Endothelial cell of umbilical vein (primary cell): ENCODE measurements around the gene RAPGEF4. TPM values are rescaled to one million over a fixed set of nuclear protein-coding genes. Genes with fewer than 3 reads are reported as not detected.

Source experiments
- BruUV-seq: library from RNA; stranded (reverse); fragments of 400-500 nt; replicated peaks from 2 replicates; lab custom pipeline; 2021; lab: Mats Ljungman, UMichigan
- CTCF ChIA-PET: fragments of 300-600, 350-600 bp; sonication (Branson Sonifier 250); formaldehyde crosslinking; loops from one replicate; lab custom pipeline; 2021; ENCODE audit warnings: antibody characterized with exemption, inconsistent platforms; lab: Charles Lee
- POLR2A ChIA-PET: fragments of 300-600, 350-600 bp; sonication (Branson Sonifier 250); formaldehyde crosslinking; loops from one replicate; lab custom pipeline; 2021; ENCODE audit warnings: antibody characterized with exemption, inconsistent platforms; lab: Charles Lee
- DNase-seq: peaks from one replicate; pipeline ENCODE4 v3.0.0-alpha.2; 2011; ENCODE audit warnings: low read depth, low spot score
- FAIRE-seq: peaks from 2 replicates; lab custom pipeline; 2011; peaks lifted over from hg19 to GRCh38; lab: Jason Lieb, UNC
- H2AFZ ChIP-seq: 2 replicates; pipeline ENCODE4 v1.6.0; 2012; ENCODE audit warnings: low read depth, low read length, control low read depth, inconsistent platforms
- H3K27ac ChIP-seq: 2 replicates; pipeline ENCODE4 v1.5.1; 2011; ENCODE audit warnings: low read depth, mild to moderate bottlenecking, control low read depth, low read length, moderate library complexity; ENCODE audit not compliant: insufficient read depth
- H3K27me3 ChIP-seq, 2 experiments: 2 replicates each; pipeline versions ENCODE4 v1.6.0 to v1.6.1; 2011; ENCODE audit warnings: low read length in 2 of 2, mixed read lengths in 1 of 2; ENCODE audit not compliant: control insufficient read depth in 2 of 2, insufficient read depth in 2 of 2
- H3K36me3 ChIP-seq, 2 experiments: 2 replicates in 1 of 2; 3 replicates in 1 of 2; pipeline ENCODE4 v1.5.1; 2011; ENCODE audit warnings: low read length in 2 of 2, mild to moderate bottlenecking in 1 of 2, moderate library complexity in 1 of 2; ENCODE audit not compliant: control insufficient read depth in 2 of 2, insufficient read depth in 2 of 2; ENCODE audit errors: extremely low read depth in 1 of 2
- H3K4me1 ChIP-seq: 3 replicates; pipeline ENCODE4 v1.5.1; 2011; ENCODE audit warnings: mild to moderate bottlenecking, low read length; ENCODE audit not compliant: control insufficient read depth, insufficient read depth; ENCODE audit errors: extremely low read depth
- H3K4me2 ChIP-seq: 2 replicates; pipeline ENCODE4 v1.6.1; 2011; ENCODE audit warnings: low read length, control low read depth, mixed read lengths; ENCODE audit not compliant: insufficient read depth
- H3K4me3 ChIP-seq, 3 experiments: fragments of 200-600 bp in 1 of 3; sonication (generic), shearing (Covaris generic) in 1 of 3; replicated peaks in 1 of 3; 2 replicates each; pipeline ENCODE4 v1.5.1; 2011 to 2016; ENCODE audit warnings: control low read depth in 3 of 3, low read length in 3 of 3, mild to moderate bottlenecking in 2 of 3, inconsistent platforms in 1 of 3, low read depth in 1 of 3, moderate library complexity in 1 of 3; ENCODE audit not compliant: insufficient read depth in 1 of 3
- H3K79me2 ChIP-seq: 2 replicates; pipeline ENCODE4 v1.6.0; 2012; ENCODE audit warnings: low read length, inconsistent platforms; ENCODE audit not compliant: control insufficient read depth, insufficient read depth
- H3K9ac ChIP-seq: replicated peaks from 2 replicates; pipeline ENCODE3; 2011; ENCODE audit warnings: low read length, control low read depth; ENCODE audit not compliant: insufficient read depth; ENCODE audit errors: extremely low read depth
- H3K9me1 ChIP-seq: replicated peaks from 3 replicates; pipeline ENCODE4 v1.6.0; 2011; ENCODE audit warnings: mild to moderate bottlenecking, low read length; ENCODE audit not compliant: control insufficient read depth, insufficient read depth; ENCODE audit errors: extremely low read depth
- H3K9me3 ChIP-seq: replicated peaks from 2 replicates; pipeline ENCODE4 v1.5.1; 2012; ENCODE audit warnings: low read length, inconsistent platforms; ENCODE audit not compliant: control insufficient read depth, insufficient read depth
- H4K20me1 ChIP-seq: replicated peaks from 2 replicates; pipeline ENCODE3; 2011; ENCODE audit warnings: mild to moderate bottlenecking, low read length; ENCODE audit not compliant: control insufficient read depth, insufficient read depth; ENCODE audit errors: extremely low read depth
- CTCF ChIP-seq, 2 donors: IDR thresholded peaks; 1 replicate in 1 of 2; 2 replicates in 1 of 2; pipeline ENCODE4 v1.5.1; 2011; ENCODE audit warnings: low read length in 2 of 2, mild to moderate bottlenecking in 2 of 2, moderate library complexity in 2 of 2, control low read depth in 1 of 2, inconsistent platforms in 1 of 2, low read depth in 1 of 2; ENCODE audit not compliant: insufficient read depth in 1 of 2; ENCODE audit errors: extremely low read depth in 1 of 2
- EZH2 ChIP-seq: IDR thresholded peaks from 2 replicates; pipeline ENCODE4 v1.6.1; 2012; ENCODE audit warnings: borderline replicate concordance, low read depth, mild to moderate bottlenecking, moderate library complexity, low read length, inconsistent platforms; ENCODE audit not compliant: severe bottlenecking
- FOS ChIP-seq: IDR thresholded peaks from 2 replicates; pipeline ENCODE4 v1.6.1; 2011; ENCODE audit warnings: mild to moderate bottlenecking, low read length, moderate library complexity, borderline replicate concordance; ENCODE audit not compliant: insufficient read depth
- GATA2 ChIP-seq: IDR thresholded peaks from 2 replicates; pipeline ENCODE4 v1.7.0; 2011; ENCODE audit warnings: low read depth, mild to moderate bottlenecking, moderate library complexity, mixed read lengths, low read length; ENCODE audit not compliant: insufficient read length, insufficient read depth
- JUN ChIP-seq: IDR thresholded peaks from 2 replicates; pipeline ENCODE4 v1.6.1; 2011; ENCODE audit warnings: borderline replicate concordance, low read depth; ENCODE audit not compliant: insufficient read length, insufficient read depth
- MYC ChIP-seq: IDR thresholded peaks from one replicate; pipeline ENCODE4 v1.6.1; 2011; ENCODE audit warnings: mild to moderate bottlenecking, low read depth, low read length
- POLR2A ChIP-seq: IDR thresholded peaks from 2 replicates; pipeline ENCODE4 v1.6.1; 2012; ENCODE audit warnings: low read depth, mild to moderate bottlenecking, control low read depth, low read length
- POLR2AphosphoS5 ChIP-seq: IDR thresholded peaks from 2 replicates; pipeline ENCODE4 v1.6.1; 2012; ENCODE audit warnings: low read depth, mild to moderate bottlenecking, control low read depth, low read length, moderate library complexity; ENCODE audit not compliant: insufficient read depth
- dilution Hi-C: fragments of 300-500 bp; cut with MboI; formaldehyde crosslinking; loops from one replicate; pipeline ENCODE4 v1.15.0; 2019; ENCODE audit warnings: low sequenced_read_pairs; ENCODE audit not compliant: extremely low pct_ligation_motif_present
- intact Hi-C: fragments of 100-400 bp; cut with micrococcal nuclease; formaldehyde crosslinking; loops from one replicate; pipeline ENCODE4 v1.10.0; 2022
- polyA plus RNA-seq, 4 experiments: library from polyadenylated mRNA; depleted of rRNA in 3 of 4; stranded (reverse) in 3 of 4; unstranded in 1 of 4; fragments of >200 nt; gene quantifications; 2 replicates each; pipeline versions ENCODE4 v1.2.1 to v1.2.3, GENCODE V29; 2011 to 2012; ENCODE audit warnings: missing spikeins in 1 of 4
- total RNA-seq: library from RNA; stranded (reverse); gene quantifications from 2 replicates; pipeline ENCODE4 v1.2.3, GENCODE V29; 2021
- TF ChIP-seq, protein P1 (sequence below): IDR thresholded peaks from 2 replicates; pipeline ENCODE4 v1.6.1; 2011; ENCODE audit not compliant: insufficient read depth, insufficient read length

The RAPGEF4 gene
- total and polyA plus RNA-seq, 2 donors (not counting 3 experiments of a cell fraction or from before 2014, with no cell fraction given): 7.2 to 9.2 TPM

GRCh38 chr2:173016451-173016850 lies 280.8 kb downstream of the RAPGEF4 start:
- no peaks in the 10 kb centered on the region for H3K9me3 ChIP-seq
- intact Hi-C loops: no loop called here
- FAIRE-seq (no peak), DNase-seq (no peak)
- dilution Hi-C loops: loop anchor here (25.0 kb wide), 1 partner anchor 196 kb away; no protein-coding TSS in a partner anchor
- H3K9me1 ChIP-seq: no peaks in the 10 kb centered on the region
- no peaks in the 10 kb centered on the region for H3K4me1 ChIP-seq
- H3K27ac ChIP-seq: no peak overlapping the region
- H3K79me2 ChIP-seq: no peaks in the 10 kb centered on the region
- no peak overlapping the region for H2AFZ ChIP-seq
- no peak overlapping the region for H3K9ac ChIP-seq
- H4K20me1 ChIP-seq: no peaks in the 10 kb centered on the region
- H3K27me3 ChIP-seq: no peaks in the 10 kb centered on the region
- POLR2A ChIA-PET: no interaction called here
- no peak for TF ChIP-seq MYC
- no peak for TF ChIP-seq GATA2
- no peak for TF ChIP-seq FOS
- TF ChIP-seq CTCF (IDR thresholded peaks at IDR 0.05; ENCODE audit: extremely low read depth in 1 of 2, insufficient read depth in 1 of 2, low read depth in 1 of 2, low read length in 2 of 2): no peak
- TF ChIP-seq POLR2A: no peak
- no peak for TF ChIP-seq JUN
- TF ChIP-seq, protein P1, sequence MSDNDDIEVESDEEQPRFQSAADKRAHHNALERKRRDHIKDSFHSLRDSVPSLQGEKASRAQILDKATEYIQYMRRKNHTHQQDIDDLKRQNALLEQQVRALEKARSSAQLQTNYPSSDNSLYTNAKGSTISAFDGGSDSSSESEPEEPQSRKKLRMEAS: no peak
- no peak for TF ChIP-seq EZH2
- no peak for TF ChIP-seq POLR2AphosphoS5
- H3K4me3 ChIP-seq: no peak overlapping the region
- BruUV-seq: no TSS peak
- CTCF ChIA-PET: interaction anchor here (0.8 to 2.6 kb wide), 5 partner anchors 10 to 203 kb away, joined by 3 to 24 read pairs (median 6); no protein-coding TSS in a partner anchor
- H3K4me2 ChIP-seq: no peak overlapping the region
- H3K36me3 ChIP-seq: no peaks in the 10 kb centered on the region
